Neural progenitor cell (in vitro differentiated cells): Measurements from ENCODE around the gene SH2D3A. TPM values are rescaled to one million over a fixed set of nuclear protein-coding genes. Genes with fewer than 3 reads are reported as not detected.
"Not testable (repeated sequence)": the region's sequence is repeated elsewhere in the genome, so short reads cannot be mapped to it uniquely, and the experiment has no call there.

Experiments used
- DNase-seq: peaks from one replicate; pipeline ENCODE4 v3.0.0-alpha.2; 2016; ENCODE audit warnings: low spot score
- H2AFZ ChIP-seq: fragments of 200-600 bp; sonication (generic); replicated peaks from 2 replicates; pipeline ENCODE4 v1.6.1; 2016; ENCODE audit warnings: antibody characterized with exemption
- H3F3A ChIP-seq: fragments of 200-600 bp; sonication (generic); 2 replicates; pipeline ENCODE4 v1.6.1; 2016; ENCODE audit warnings: antibody characterized with exemption, low read depth
- H3K27ac ChIP-seq: fragments of 200-600 bp; sonication (generic); 2 replicates; pipeline ENCODE4 v1.5.1; 2016; ENCODE audit warnings: mild to moderate bottlenecking
- H3K27me3 ChIP-seq: fragments of 200-600 bp; sonication (generic); 2 replicates; pipeline ENCODE4 v1.6.1; 2016; ENCODE audit warnings: mild to moderate bottlenecking, moderate library complexity
- H3K36me3 ChIP-seq: fragments of 200-600 bp; sonication (generic); 2 replicates; pipeline ENCODE4 v1.5.1; 2016
- H3K4me1 ChIP-seq: fragments of 200-600 bp; sonication (generic); 2 replicates; pipeline ENCODE4 v1.6.1; 2016; ENCODE audit warnings: mixed run types
- H3K4me2 ChIP-seq: fragments of 200-600 bp; sonication (generic); 2 replicates; pipeline ENCODE4 v1.6.1; 2016
- H3K4me3 ChIP-seq: fragments of 200-600 bp; sonication (generic); 2 replicates; pipeline ENCODE4 v1.5.1; 2016
- H3K79me2 ChIP-seq: fragments of 200-600 bp; sonication (generic); 2 replicates; pipeline ENCODE4 v1.6.1; 2016; ENCODE audit warnings: low read depth
- H3K9ac ChIP-seq: fragments of 200-600 bp; sonication (generic); 2 replicates; pipeline ENCODE4 v1.6.1; 2016
- H3K9me3 ChIP-seq: fragments of 200-600 bp; sonication (generic); 2 replicates; pipeline ENCODE4 v1.5.1; 2016; ENCODE audit warnings: low read depth
- H4K20me1 ChIP-seq: fragments of 200-600 bp; sonication (generic); 2 replicates; pipeline ENCODE4 v1.6.1; 2016; ENCODE audit warnings: low read depth
- H3K27ac Mint-ChIP-seq: 3 replicates; pipeline ENCODE4 v1.8.0; 2021; ENCODE audit warnings: mixed read lengths
- H3K27me3 Mint-ChIP-seq: 2 replicates; pipeline ENCODE4 v1.8.0; 2022; ENCODE audit warnings: low read depth, mild to moderate bottlenecking, inconsistent platforms, moderate library complexity, mixed read lengths; ENCODE audit not compliant: insufficient read depth
- H3K36me3 Mint-ChIP-seq: 3 replicates; pipeline ENCODE4 v1.8.0; 2021; ENCODE audit warnings: mixed read lengths
- H3K4me1 Mint-ChIP-seq: 3 replicates; pipeline ENCODE4 v1.8.0; 2021; ENCODE audit warnings: mixed read lengths
- H3K4me3 Mint-ChIP-seq: 3 replicates; pipeline ENCODE4 v1.8.0; 2021; ENCODE audit warnings: mild to moderate bottlenecking, moderate library complexity, mixed read lengths
- H3K9me3 Mint-ChIP-seq: 3 replicates; pipeline ENCODE4 v1.8.0; 2020; ENCODE audit warnings: mixed read lengths
- EZH2 ChIP-seq: fragments of 200-600 bp; sonication (generic); IDR thresholded peaks from 2 replicates; pipeline ENCODE4 v1.6.1; 2017; ENCODE audit warnings: antibody characterized with exemption, mild to moderate bottlenecking, moderate library complexity
- EZH2phosphoT487 ChIP-seq: fragments of 200-600 bp; sonication (generic); IDR thresholded peaks from 2 replicates; pipeline ENCODE4 v1.6.1; 2017; ENCODE audit warnings: antibody characterized with exemption
- total RNA-seq: library from RNA; depleted of rRNA; stranded (reverse); fragments of >200 nt; gene quantifications from 2 replicates; pipeline ENCODE4 v1.2.3, GENCODE V29; 2015; ENCODE audit warnings: low replicate concordance
- TF ChIP-seq, protein P1 (sequence below): fragments of 200-600 bp; sonication (generic); IDR thresholded peaks from 2 replicates; pipeline ENCODE4 v1.5.1; 2017; ENCODE audit warnings: antibody characterized with exemption, mild to moderate bottlenecking

SH2D3A gene
- total RNA-seq, 1 donor from 2014 or later: 0.65 TPM

GRCh38 chr19:6765738-6766356, 1.4 kb downstream of the SH2D3A start:
- Histone ChIP-seq H3K27ac (no peak overlapping the region), H3F3A (peaks cover 21% of the 10 kb centered on the region), H3K27me3 (peaks cover 22% of the 10 kb centered on the region), H4K20me1 (no peaks in the 10 kb centered on the region), H3K36me3 (no peaks in the 10 kb centered on the region), H3K4me3 (no peak overlapping the region), H3K4me1 (no peaks in the 10 kb centered on the region), H3K4me2 (no peak overlapping the region), H3K9me3 (no peaks in the 10 kb centered on the region), H3K79me2 (no peaks in the 10 kb centered on the region), H2AFZ (no peak overlapping the region), H3K9ac (no peak overlapping the region)
- no peak overlapping the region for H3K27ac Mint-ChIP-seq
- TF ChIP-seq EZH2 (no peak), EZH2phosphoT487 (no peak)
- TF ChIP-seq, protein P1, sequence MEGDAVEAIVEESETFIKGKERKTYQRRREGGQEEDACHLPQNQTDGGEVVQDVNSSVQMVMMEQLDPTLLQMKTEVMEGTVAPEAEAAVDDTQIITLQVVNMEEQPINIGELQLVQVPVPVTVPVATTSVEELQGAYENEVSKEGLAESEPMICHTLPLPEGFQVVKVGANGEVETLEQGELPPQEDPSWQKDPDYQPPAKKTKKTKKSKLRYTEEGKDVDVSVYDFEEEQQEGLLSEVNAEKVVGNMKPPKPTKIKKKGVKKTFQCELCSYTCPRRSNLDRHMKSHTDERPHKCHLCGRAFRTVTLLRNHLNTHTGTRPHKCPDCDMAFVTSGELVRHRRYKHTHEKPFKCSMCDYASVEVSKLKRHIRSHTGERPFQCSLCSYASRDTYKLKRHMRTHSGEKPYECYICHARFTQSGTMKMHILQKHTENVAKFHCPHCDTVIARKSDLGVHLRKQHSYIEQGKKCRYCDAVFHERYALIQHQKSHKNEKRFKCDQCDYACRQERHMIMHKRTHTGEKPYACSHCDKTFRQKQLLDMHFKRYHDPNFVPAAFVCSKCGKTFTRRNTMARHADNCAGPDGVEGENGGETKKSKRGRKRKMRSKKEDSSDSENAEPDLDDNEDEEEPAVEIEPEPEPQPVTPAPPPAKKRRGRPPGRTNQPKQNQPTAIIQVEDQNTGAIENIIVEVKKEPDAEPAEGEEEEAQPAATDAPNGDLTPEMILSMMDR: no peak
- no peaks in the 10 kb centered on the region for H3K9me3 Mint-ChIP-seq
- no peak for DNase-seq
- peaks cover 6% of the 10 kb centered on the region for H3K4me1 Mint-ChIP-seq
- H3K4me3 Mint-ChIP-seq: peak overlapping the region; percentile 29
- peaks cover 35% of the 10 kb centered on the region for H3K27me3 Mint-ChIP-seq
- no peaks in the 10 kb centered on the region for H3K36me3 Mint-ChIP-seq

DNA sequence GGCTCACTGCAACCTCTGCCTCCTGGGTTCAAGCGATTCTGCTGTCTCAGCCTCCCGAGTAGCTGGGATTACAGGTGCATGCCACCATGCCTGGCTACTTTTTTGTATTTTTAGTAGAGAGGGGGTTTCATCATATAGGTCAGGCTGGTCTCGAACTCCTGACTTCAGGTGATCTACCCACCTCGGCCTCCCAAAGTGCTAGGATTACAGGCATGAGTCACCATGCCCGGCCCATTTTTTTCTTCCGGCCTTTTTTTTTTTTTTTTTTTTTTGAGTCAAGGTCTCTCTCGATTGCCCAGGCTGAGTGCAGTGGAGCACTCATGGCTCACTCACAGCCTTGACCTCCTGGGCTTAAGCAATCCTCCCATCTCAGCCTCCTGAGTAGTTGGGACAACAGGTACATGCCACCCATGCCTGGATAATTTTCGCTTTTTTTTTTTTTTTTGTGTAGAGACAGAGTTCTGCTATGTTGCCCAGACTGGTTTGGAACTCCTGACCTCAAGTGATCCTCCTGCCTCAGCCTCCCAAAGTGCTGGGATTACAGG, 4.9 kb downstream of the SH2D3A start:
- H3K27me3 ChIP-seq: peaks cover 22% of the 10 kb centered on the region
- not testable (repeated sequence) for H2AFZ ChIP-seq, H3F3A ChIP-seq, H3K4me3 ChIP-seq, H3K4me1 Mint-ChIP-seq, DNase-seq, H3K27ac Mint-ChIP-seq, H3K4me2 ChIP-seq, H3K9ac ChIP-seq, H3K4me1 ChIP-seq, H3K9me3 ChIP-seq, H3K36me3 ChIP-seq, H3K4me3 Mint-ChIP-seq, H3K9me3 Mint-ChIP-seq, H4K20me1 ChIP-seq, H3K27ac ChIP-seq, H3K36me3 Mint-ChIP-seq, H3K79me2 ChIP-seq
- H3K27me3 Mint-ChIP-seq: peaks cover 19% of the 10 kb centered on the region

GRCh38 chr19:6761053-6761676, 6.1 kb downstream of the SH2D3A start:
- Mint-ChIP-seq H3K27ac (no peak overlapping the region), H3K27me3 (peaks cover 9% of the 10 kb centered on the region), H3K4me3 (no peak overlapping the region), H3K9me3 (no peaks in the 10 kb centered on the region), H3K36me3 (no peaks in the 10 kb centered on the region), H3K4me1 (no peaks in the 10 kb centered on the region)
- peaks cover 11% of the 10 kb centered on the region for H3K27me3 ChIP-seq
- no peak overlapping the region for H3K9ac ChIP-seq
- no peak overlapping the region for H3K27ac ChIP-seq
- H3K4me3 ChIP-seq: no peak overlapping the region
- H4K20me1 ChIP-seq: no peaks in the 10 kb centered on the region
- no peaks in the 10 kb centered on the region for H3F3A ChIP-seq
- H3K4me1 ChIP-seq: no peaks in the 10 kb centered on the region
- H2AFZ ChIP-seq: no peak overlapping the region
- H3K36me3 ChIP-seq: no peaks in the 10 kb centered on the region
- no peaks in the 10 kb centered on the region for H3K79me2 ChIP-seq
- DNase-seq: peak; percentile 46
- no peak overlapping the region for H3K4me2 ChIP-seq
- no peaks in the 10 kb centered on the region for H3K9me3 ChIP-seq
- TF ChIP-seq EZH2 (no peak), EZH2phosphoT487 (no peak)
- TF ChIP-seq, protein P1: no peak

GRCh38 chr19:6760606-6761005, 6.6 kb downstream of the SH2D3A start:
- H3K36me3 ChIP-seq: no peaks in the 10 kb centered on the region
- H3F3A ChIP-seq: no peaks in the 10 kb centered on the region
- TF ChIP-seq EZH2phosphoT487: no peak
- TF ChIP-seq, protein P1: no peak
- TF ChIP-seq EZH2: no peak
- H3K4me1 ChIP-seq: no peaks in the 10 kb centered on the region
- H3K4me3 ChIP-seq: no peak overlapping the region
- H3K9ac ChIP-seq: no peak overlapping the region
- no peaks in the 10 kb centered on the region for H3K9me3 Mint-ChIP-seq
- H3K9me3 ChIP-seq: no peaks in the 10 kb centered on the region
- no peak for DNase-seq
- H3K4me3 Mint-ChIP-seq: no peak overlapping the region
- H3K27me3 Mint-ChIP-seq: peaks cover 7% of the 10 kb centered on the region
- no peak overlapping the region for H3K27ac Mint-ChIP-seq
- H3K4me2 ChIP-seq: no peak overlapping the region
- peaks cover 5% of the 10 kb centered on the region for H3K27me3 ChIP-seq
- no peaks in the 10 kb centered on the region for H4K20me1 ChIP-seq
- no peaks in the 10 kb centered on the region for H3K79me2 ChIP-seq
- no peaks in the 10 kb centered on the region for H3K36me3 Mint-ChIP-seq
- H2AFZ ChIP-seq: no peak overlapping the region
- H3K27ac ChIP-seq: no peak overlapping the region
- no peaks in the 10 kb centered on the region for H3K4me1 Mint-ChIP-seq
